Activated CD8-positive, alpha-beta memory T cell treated with anti-CD3 and anti-CD28 coated beads for 4 hours (primary cell): ENCODE data around the gene TUBE1.
"Not testable (repeated sequence)": the region's sequence is repeated elsewhere in the genome, so short reads cannot be mapped to it uniquely, and the experiment has no call there.

Experiments used
- DNase-seq, 2 donors: peaks; one replicate each; pipeline ENCODE4 v3.0.0-alpha.2; 2020; ENCODE audit warnings: low read depth in 2 of 2

TUBE1 gene

GRCh38 chr6:112062966-112063365 is 24.3 kb downstream of the TUBE1 start:
- no peak for DNase-seq

GRCh38 chr6:112061605-112062004 is 25.7 kb downstream of the TUBE1 start:
- DNase-seq = no peak

- no peak for DNase-seq
Observed at GRCh38 chr6:112058243-112059032, 28.8 kb downstream of the TUBE1 start.

- DNase-seq = no peak
Observed at GRCh38 chr6:112054555-112055190, 32.6 kb downstream of the TUBE1 start.

- no peak for DNase-seq
Observed at GRCh38 chr6:112054001-112054400, 33.3 kb downstream of the TUBE1 start, which contains the start of gene CCN6. TSS of gene CCN6 (plus strand) at chr6:112054104. CDS start at chr6:112054358, 254 bp downstream.

- DNase-seq = not testable (repeated sequence)
Observed at GRCh38 chr6:112051251-112051740, 36.0 kb downstream of the TUBE1 start.

GRCh38 chr6:112050429-112050828 is 36.9 kb downstream of the TUBE1 start:
- no peak for DNase-seq

- no peak for DNase-seq
Observed at GRCh38 chr6:112049996-112050395, 37.3 kb downstream of the TUBE1 start.

- DNase-seq = no peak
Observed at GRCh38 chr6:112049026-112049799, 38.1 kb downstream of the TUBE1 start.

- DNase-seq = not testable (repeated sequence)
Observed at GRCh38 chr6:112047523-112047922, 39.8 kb downstream of the TUBE1 start.

GRCh38 chr6:112044856-112045255 is 42.4 kb downstream of the TUBE1 start:
- no peak for DNase-seq

- no peak for DNase-seq
Observed at GRCh38 chr6:112044196-112044595, 43.1 kb downstream of the TUBE1 start.

- peak; percentile 78 to 83 for DNase-seq
Observed at GRCh38 chr6:112043032-112044007, 44.0 kb downstream of the TUBE1 start.

- no peak for DNase-seq
Observed at GRCh38 chr6:112041535-112041934, 45.7 kb downstream of the TUBE1 start.

GRCh38 chr6:112040956-112041355 is 46.3 kb downstream of the TUBE1 start:
- no peak for DNase-seq

- DNase-seq = no peak
Observed at GRCh38 chr6:112039431-112039770, 47.9 kb downstream of the TUBE1 start.

GRCh38 chr6:112038756-112039430 is 48.4 kb downstream of the TUBE1 start:
- no peak for DNase-seq

GRCh38 chr6:112038268-112038667 is 49.0 kb downstream of the TUBE1 start:
- DNase-seq = no peak

GRCh38 chr6:112037783-112038216 is 49.5 kb downstream of the TUBE1 start:
- no peak for DNase-seq

- DNase-seq = no peak
Observed at GRCh38 chr6:112036088-112036637, 51.1 kb downstream of the TUBE1 start.
